ENCODE measurements around the gene ZNF695.

Gene ZNF695

DNA sequence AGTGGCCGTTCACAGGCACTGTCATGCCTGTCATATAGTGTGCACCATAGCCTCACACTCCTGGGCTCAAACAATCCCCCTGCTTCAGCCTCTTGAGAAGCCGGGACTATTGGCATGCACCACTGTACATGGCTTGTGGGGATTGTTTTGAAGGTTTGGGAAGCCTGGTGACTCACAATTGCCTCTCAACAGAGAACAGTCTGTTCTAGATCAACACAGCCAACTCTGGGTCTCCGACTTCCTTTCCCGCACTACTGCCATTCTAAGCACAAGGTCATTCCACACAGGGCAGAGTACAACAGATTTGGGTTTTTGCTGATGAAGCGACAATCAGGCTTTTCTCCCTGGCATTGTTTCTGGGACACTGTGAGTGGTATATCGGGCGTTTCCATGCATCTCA lies 60.6 kb downstream of the ZNF695 start:
- Histone ChIP-seq H3K9ac (no peak overlapping the region), H3K27me3 (ENCODE audit: control insufficient read depth, insufficient read depth, low read length) (no peaks in the 10 kb centered on the region), H2AFZ (no peak overlapping the region), H3K27ac (no peak overlapping the region), H3K4me2 (ENCODE audit: low read length) (no peak overlapping the region), H3K4me3 (ENCODE audit: low read depth, low read length) (no peak overlapping the region), H3K4me1 (no peaks in the 10 kb centered on the region), H3K9me3 (ENCODE audit: control insufficient read depth, low read length) (no peaks in the 10 kb centered on the region), H3K79me2 (no peaks in the 10 kb centered on the region), H3K36me3 (ENCODE audit: control insufficient read depth, insufficient read depth, low read length) (no peaks in the 10 kb centered on the region)
- TF ChIP-seq, protein P1, sequence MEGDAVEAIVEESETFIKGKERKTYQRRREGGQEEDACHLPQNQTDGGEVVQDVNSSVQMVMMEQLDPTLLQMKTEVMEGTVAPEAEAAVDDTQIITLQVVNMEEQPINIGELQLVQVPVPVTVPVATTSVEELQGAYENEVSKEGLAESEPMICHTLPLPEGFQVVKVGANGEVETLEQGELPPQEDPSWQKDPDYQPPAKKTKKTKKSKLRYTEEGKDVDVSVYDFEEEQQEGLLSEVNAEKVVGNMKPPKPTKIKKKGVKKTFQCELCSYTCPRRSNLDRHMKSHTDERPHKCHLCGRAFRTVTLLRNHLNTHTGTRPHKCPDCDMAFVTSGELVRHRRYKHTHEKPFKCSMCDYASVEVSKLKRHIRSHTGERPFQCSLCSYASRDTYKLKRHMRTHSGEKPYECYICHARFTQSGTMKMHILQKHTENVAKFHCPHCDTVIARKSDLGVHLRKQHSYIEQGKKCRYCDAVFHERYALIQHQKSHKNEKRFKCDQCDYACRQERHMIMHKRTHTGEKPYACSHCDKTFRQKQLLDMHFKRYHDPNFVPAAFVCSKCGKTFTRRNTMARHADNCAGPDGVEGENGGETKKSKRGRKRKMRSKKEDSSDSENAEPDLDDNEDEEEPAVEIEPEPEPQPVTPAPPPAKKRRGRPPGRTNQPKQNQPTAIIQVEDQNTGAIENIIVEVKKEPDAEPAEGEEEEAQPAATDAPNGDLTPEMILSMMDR (IDR thresholded peaks at IDR 0.05), result no peak

DNA sequence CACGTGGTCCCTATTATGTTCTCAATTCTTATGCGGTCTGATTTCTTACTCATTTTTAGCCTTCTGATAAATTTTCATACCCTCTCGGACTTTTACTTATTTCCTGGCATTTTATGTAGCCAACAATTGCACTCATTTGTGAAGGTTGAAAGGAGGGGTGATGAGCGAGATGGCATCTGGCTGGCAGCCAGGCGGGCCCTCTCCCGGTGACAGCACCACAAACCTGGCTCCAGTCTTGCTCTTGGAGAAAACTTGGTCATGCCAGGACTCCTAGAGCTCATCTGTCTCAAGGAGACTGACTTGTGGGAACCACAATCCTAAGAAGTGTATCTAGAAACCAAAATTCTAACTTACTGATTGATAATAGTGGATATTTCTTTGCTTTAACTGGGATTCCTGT lies 61.5 kb downstream of the ZNF695 start:
- Histone ChIP-seq H2AFZ (no peak overlapping the region), H3K27me3 (ENCODE audit: control insufficient read depth, insufficient read depth, low read length) (no peaks in the 10 kb centered on the region), H3K36me3 (ENCODE audit: control insufficient read depth, insufficient read depth, low read length) (no peaks in the 10 kb centered on the region), H3K4me2 (ENCODE audit: low read length) (no peak overlapping the region), H3K4me3 (ENCODE audit: low read depth, low read length) (no peak overlapping the region), H3K9me3 (ENCODE audit: control insufficient read depth, low read length) (no peaks in the 10 kb centered on the region), H3K9ac (no peak overlapping the region), H3K4me1 (no peaks in the 10 kb centered on the region), H3K79me2 (no peaks in the 10 kb centered on the region), H3K27ac (no peak overlapping the region)
- TF ChIP-seq, protein P1 (IDR thresholded peaks at IDR 0.05), result no peak
